Neural cell (in vitro differentiated cells): Measurements from ENCODE around the gene CLK4. TPM values are rescaled to one million over a fixed set of nuclear protein-coding genes. Genes with fewer than 3 reads are reported as not detected.

ENCODE experiments used
- H2AFZ ChIP-seq: fragments of 200-600, 300-800 bp; sonication (generic), shearing (Covaris generic); 2 replicates; pipeline ENCODE4 v1.6.0; 2014; ENCODE audit warnings: low read depth, mild to moderate bottlenecking, antibody characterized with exemption, low read length, moderate library complexity
- H3F3A ChIP-seq: fragments of 200-600 bp; shearing (Covaris generic); 2 replicates; pipeline ENCODE4 v1.6.1; 2016; ENCODE audit warnings: mild to moderate bottlenecking, moderate library complexity, mixed read lengths, antibody characterized with exemption, low read length; ENCODE audit not compliant: insufficient read depth, poor library complexity, severe bottlenecking
- H3K27ac ChIP-seq: fragments of 200-600, 300-800 bp; sonication (generic), shearing (Covaris generic); 2 replicates; pipeline ENCODE4 v1.5.1; 2014; ENCODE audit warnings: mild to moderate bottlenecking, low read length, moderate library complexity
- H3K27me3 ChIP-seq: fragments of 300-800, 200-600 bp; sonication (generic), shearing (Covaris generic); 2 replicates; pipeline ENCODE4 v1.6.0; 2014; ENCODE audit warnings: mild to moderate bottlenecking, low read depth, low read length, moderate library complexity; ENCODE audit not compliant: insufficient read depth
- H3K36me3 ChIP-seq: fragments of 300-800, 200-600 bp; sonication (generic), shearing (Covaris generic); 2 replicates; pipeline ENCODE4 v1.5.1; 2014; ENCODE audit warnings: mild to moderate bottlenecking, antibody characterized with exemption, low read length, moderate library complexity; ENCODE audit not compliant: insufficient read depth
- H3K4me2 ChIP-seq: fragments of 300-800, 200-600 bp; sonication (generic), shearing (Covaris generic); 2 replicates; pipeline ENCODE4 v1.6.0; 2014; ENCODE audit warnings: mild to moderate bottlenecking, low read length
- H3K4me3 ChIP-seq: fragments of 300-800, 200-600 bp; sonication (generic), shearing (Covaris generic); 2 replicates; pipeline ENCODE4 v1.5.1; 2014; ENCODE audit warnings: mild to moderate bottlenecking, low read length, moderate library complexity
- H3K79me2 ChIP-seq: fragments of 200-600 bp; shearing (Covaris generic); replicated peaks from 2 replicates; pipeline ENCODE4 v1.6.0; 2014; ENCODE audit warnings: mild to moderate bottlenecking, low read length, moderate library complexity; ENCODE audit not compliant: insufficient read depth
- H3K9ac ChIP-seq: fragments of 300-800, 200-600 bp; sonication (generic), shearing (Covaris generic); 2 replicates; pipeline ENCODE4 v1.6.1; 2016; ENCODE audit warnings: mild to moderate bottlenecking, low read length, mixed read lengths
- H3K9me2 ChIP-seq: fragments of 200-600 bp; shearing (Covaris generic); 2 replicates; pipeline ENCODE4 v1.6.1; 2016; ENCODE audit warnings: mild to moderate bottlenecking, low read length, mixed read lengths; ENCODE audit not compliant: insufficient read depth
- H3K9me3 ChIP-seq: fragments of 200-600, 300-800 bp; sonication (generic), shearing (Covaris generic); 2 replicates; pipeline ENCODE4 v1.6.1; 2016; ENCODE audit warnings: mild to moderate bottlenecking, mixed run types, low read length, moderate library complexity, mixed read lengths
- H4K20me1 ChIP-seq: fragments of 200-600 bp; shearing (Covaris generic); 2 replicates; pipeline ENCODE4 v1.6.1; 2016; ENCODE audit warnings: mild to moderate bottlenecking, mixed run types; ENCODE audit not compliant: insufficient read depth
- CTCF ChIP-seq: fragments of 450-650 bp; IDR thresholded peaks from 2 replicates; pipeline ENCODE4 v1.5.1; 2014; ENCODE audit warnings: antibody characterized with exemption, mild to moderate bottlenecking, moderate library complexity; ENCODE audit not compliant: poor library complexity, severe bottlenecking
- EP300 ChIP-seq: fragments of 450-650 bp; conservative IDR thresholded peaks from 2 replicates; pipeline ENCODE4 v1.6.1; 2014; ENCODE audit warnings: antibody characterized with exemption, mild to moderate bottlenecking, moderate library complexity; ENCODE audit not compliant: poor library complexity, severe bottlenecking
- EZH2 ChIP-seq: fragments of 200-600, 300-800 bp; shearing (Covaris generic), sonication (generic); IDR thresholded peaks from 2 replicates; pipeline ENCODE4 v1.6.1; 2014; ENCODE audit warnings: antibody characterized with exemption, low read length, borderline replicate concordance, mild to moderate bottlenecking; ENCODE audit not compliant: insufficient read depth, poor library complexity, severe bottlenecking
- MXI1 ChIP-seq: fragments of 450-650 bp; conservative IDR thresholded peaks from 2 replicates; pipeline ENCODE4 v1.6.1; 2014; ENCODE audit warnings: antibody characterized with exemption, mild to moderate bottlenecking; ENCODE audit not compliant: poor library complexity, severe bottlenecking
- POLR2AphosphoS5 ChIP-seq: IDR thresholded peaks from 2 replicates; pipeline ENCODE4 v1.6.1; 2012
- RAD21 ChIP-seq: fragments of 450-650 bp; conservative IDR thresholded peaks from 2 replicates; pipeline ENCODE4 v1.6.1; 2014; ENCODE audit warnings: antibody characterized with exemption, mild to moderate bottlenecking, moderate library complexity
- REST ChIP-seq: IDR thresholded peaks from 2 replicates; pipeline ENCODE4 v1.6.1; 2012; ENCODE audit warnings: borderline replicate concordance
- SMC3 ChIP-seq: fragments of 450-650 bp; conservative IDR thresholded peaks from 2 replicates; pipeline ENCODE4 v1.6.1; 2014; ENCODE audit warnings: antibody characterized with exemption, mild to moderate bottlenecking, moderate library complexity; ENCODE audit not compliant: poor library complexity
- TAF1 ChIP-seq: IDR thresholded peaks from 2 replicates; pipeline ENCODE4 v1.6.1; 2012; ENCODE audit warnings: low read depth
- polyA plus RNA-seq: library from polyadenylated mRNA; depleted of rRNA; stranded (reverse); fragments of >200 nt; gene quantifications from 2 replicates; pipeline ENCODE4 v1.2.3, GENCODE V29; 2014

The CLK4 gene
- polyA plus RNA-seq, 1 donor from 2014 or later: 115 TPM

- H3F3A ChIP-seq: no peaks in the 10 kb centered on the region
- TF ChIP-seq MXI1 (no peak), CTCF (no peak), EZH2 (no peak), EP300 (no peak), POLR2AphosphoS5 (no peak), RAD21 (no peak), SMC3 (no peak), TAF1 (no peak)
These were observed 41.7 kb upstream of the CLK4 start for GRCh38 chr5:178668579-178668978.

GRCh38 chr5:178667688-178668087 is 40.8 kb upstream of the CLK4 start:
- no peaks in the 10 kb centered on the region for H4K20me1 ChIP-seq
- no peaks in the 10 kb centered on the region for H3K79me2 ChIP-seq
- no peak overlapping the region for H3K4me3 ChIP-seq
- H3K9me3 ChIP-seq: no peaks in the 10 kb centered on the region
- TF ChIP-seq RAD21 (no peak), EZH2 (no peak), REST (no peak), MXI1 (no peak), POLR2AphosphoS5 (no peak), SMC3 (no peak), EP300 (no peak), TAF1 (no peak), CTCF (no peak)
- H3K9me2 ChIP-seq: no peaks in the 10 kb centered on the region
- no peaks in the 10 kb centered on the region for H3K27me3 ChIP-seq
- H3K36me3 ChIP-seq: no peaks in the 10 kb centered on the region
- H3F3A ChIP-seq: no peaks in the 10 kb centered on the region
- H3K9ac ChIP-seq: no peak overlapping the region
- H2AFZ ChIP-seq: no peak overlapping the region
- H3K4me2 ChIP-seq: no peak overlapping the region
- no peak overlapping the region for H3K27ac ChIP-seq

More at GRCh38 chr5:178668579-178668978, 41.7 kb upstream of the CLK4 start:
- H3K9me3 ChIP-seq: no peaks in the 10 kb centered on the region
- H3K36me3 ChIP-seq: no peaks in the 10 kb centered on the region
- H3K4me2 ChIP-seq: no peak overlapping the region
- no peak overlapping the region for H3K27ac ChIP-seq
- H4K20me1 ChIP-seq: no peaks in the 10 kb centered on the region
- H3K79me2 ChIP-seq: no peaks in the 10 kb centered on the region
- H2AFZ ChIP-seq: no peak overlapping the region
- H3K9ac ChIP-seq: no peak overlapping the region
- no peaks in the 10 kb centered on the region for H3K9me2 ChIP-seq
- H3K27me3 ChIP-seq: no peaks in the 10 kb centered on the region
- no peak overlapping the region for H3K4me3 ChIP-seq
